ENCODE results near the gene NSUN2. TPM values are rescaled to one million over a fixed set of nuclear protein-coding genes. Genes with fewer than 3 reads are reported as not detected.

Gene NSUN2
- total and polyA plus RNA-seq, 4 donors = 36.6 to 52.7 (median 44.1) TPM

- WGBS, 2 donors = 48 to 56% methylated on average over 12 of the region's 12 CpGs
- ATAC-seq (ENCODE audit: insufficient read depth, low FRiP score) = no peak
- H3K9me3 ChIP-seq (ENCODE audit: control insufficient read depth in 4 of 4, insufficient read depth in 3 of 4, low read length in 3 of 4) = peaks cover 0 to 7% (median 0%) of the 10 kb centered on the region in 4 donors
- H3K27ac ChIP-seq (ENCODE audit: low read depth in 1 of 2, low read length in 1 of 2) = no peak overlapping the region
- H3K4me3 ChIP-seq = no peak overlapping the region
- peaks cover 0 to 3% (median 3%) of the 10 kb centered on the region in 3 donors for H3K27me3 ChIP-seq (ENCODE audit: control insufficient read depth in 3 of 3, insufficient read depth in 3 of 3, low read length in 2 of 3)
- H3K9ac ChIP-seq (ENCODE audit: insufficient read depth in 1 of 2, low read length in 2 of 2) = no peak overlapping the region
- no peak for TF ChIP-seq CTCF (IDR thresholded peaks at IDR 0.05; ENCODE audit: control extremely low read depth, extremely low read depth)
- no peaks in the 10 kb centered on the region for H3K36me3 ChIP-seq (ENCODE audit: control insufficient read depth in 4 of 4, insufficient read depth in 4 of 4, low read length in 4 of 4)
- DNase-seq = no peak
- H3K4me1 ChIP-seq (ENCODE audit: control insufficient read depth in 5 of 5, insufficient read depth in 5 of 5, low read length in 5 of 5) = no peaks in the 10 kb centered on the region
Observed at GRCh38 chr5:6574537-6575245, 58.2 kb downstream of the NSUN2 start.

GRCh38 chr5:6574111-6574510 lies 58.7 kb downstream of the NSUN2 start:
- Histone ChIP-seq H3K9me3 (ENCODE audit: control insufficient read depth in 4 of 4, insufficient read depth in 3 of 4, low read length in 3 of 4) (peaks cover 0 to 7% (median 0%) of the 10 kb centered on the region in 4 donors), H3K4me3 (no peak overlapping the region), H3K27me3 (ENCODE audit: control insufficient read depth in 3 of 3, insufficient read depth in 3 of 3, low read length in 2 of 3) (peaks cover 0 to 3% (median 0%) of the 10 kb centered on the region in 3 donors), H3K9ac (ENCODE audit: insufficient read depth in 1 of 2, low read length in 2 of 2) (no peak overlapping the region), H3K27ac (ENCODE audit: low read depth in 1 of 2, low read length in 1 of 2) (no peak overlapping the region), H3K4me1 (ENCODE audit: control insufficient read depth in 5 of 5, insufficient read depth in 5 of 5, low read length in 5 of 5) (no peaks in the 10 kb centered on the region), H3K36me3 (ENCODE audit: control insufficient read depth in 4 of 4, insufficient read depth in 4 of 4, low read length in 4 of 4) (no peaks in the 10 kb centered on the region)
- no peak for ATAC-seq (ENCODE audit: insufficient read depth, low FRiP score)
- 64 to 69% methylated on average over 11 of the region's 11 CpGs for WGBS, 2 donors
- no peak for TF ChIP-seq CTCF (IDR thresholded peaks at IDR 0.05; ENCODE audit: control extremely low read depth, extremely low read depth)
- no peak for DNase-seq

GRCh38 chr5:6573651-6574101 lies 59.2 kb downstream of the NSUN2 start:
- DNase-seq = no peak
- WGBS, 2 donors = 63 to 72% methylated on average over 12 of the region's 12 CpGs
- H3K27me3 ChIP-seq (ENCODE audit: control insufficient read depth in 3 of 3, insufficient read depth in 3 of 3, low read length in 2 of 3) = no peaks in the 10 kb centered on the region

More at GRCh38 chr5:6573651-6574101, 59.2 kb downstream of the NSUN2 start:
- Histone ChIP-seq H3K27ac (ENCODE audit: low read depth in 1 of 2, low read length in 1 of 2) (no peak overlapping the region), H3K4me1 (ENCODE audit: control insufficient read depth in 5 of 5, insufficient read depth in 5 of 5, low read length in 5 of 5) (no peaks in the 10 kb centered on the region), H3K9ac (ENCODE audit: insufficient read depth in 1 of 2, low read length in 2 of 2) (no peak overlapping the region), H3K9me3 (ENCODE audit: control insufficient read depth in 4 of 4, insufficient read depth in 3 of 4, low read length in 3 of 4) (peaks cover 0 to 7% (median 0%) of the 10 kb centered on the region in 4 donors), H3K4me3 (no peak overlapping the region), H3K36me3 (ENCODE audit: control insufficient read depth in 4 of 4, insufficient read depth in 4 of 4, low read length in 4 of 4) (no peaks in the 10 kb centered on the region)
- no peak for TF ChIP-seq CTCF (IDR thresholded peaks at IDR 0.05; ENCODE audit: control extremely low read depth, extremely low read depth)
- ATAC-seq (ENCODE audit: insufficient read depth, low FRiP score) = no peak
